Glomerular endothelial cell (primary cell): ENCODE results near the gene ZNF783. TPM values are rescaled to one million over a fixed set of nuclear protein-coding genes. Genes with fewer than 3 reads are reported as not detected.
"Not testable (repeated sequence)": the region's sequence is repeated elsewhere in the genome, so short reads cannot be mapped to it uniquely, and the experiment has no call there.

ENCODE experiments used
- DNase-seq: peaks from one replicate; pipeline ENCODE4 v3.0.0-alpha.2; 2011; ENCODE audit warnings: low read depth, low spot score; ENCODE audit errors: extremely low read depth
- total RNA-seq: library from RNA; depleted of rRNA; stranded (reverse); fragments of >200 nt; gene quantifications from 2 replicates; pipeline ENCODE4 v1.2.3, GENCODE V29; 2015

The ZNF783 gene
- total RNA-seq, 1 donor from 2014 or later, result 12.1 TPM

DNA sequence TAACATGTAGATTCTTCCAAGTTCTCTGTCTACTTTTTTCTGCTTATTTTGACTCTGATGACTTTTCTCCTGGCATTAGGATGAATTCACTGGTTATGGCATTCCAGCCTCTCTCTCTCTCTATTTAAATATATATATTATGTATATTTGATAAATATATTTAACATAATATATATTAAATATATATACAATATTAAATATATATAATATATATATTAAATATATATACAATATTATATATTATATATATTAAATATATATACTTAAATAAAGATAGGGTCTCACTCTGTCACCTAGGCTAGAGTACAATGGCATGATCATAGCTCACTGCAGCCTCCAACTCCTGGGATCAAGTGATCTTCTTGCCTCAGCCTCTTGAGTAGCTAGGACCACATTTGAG, 60.7 kb downstream of the ZNF783 start:
- DNase-seq, result no peak

DNA sequence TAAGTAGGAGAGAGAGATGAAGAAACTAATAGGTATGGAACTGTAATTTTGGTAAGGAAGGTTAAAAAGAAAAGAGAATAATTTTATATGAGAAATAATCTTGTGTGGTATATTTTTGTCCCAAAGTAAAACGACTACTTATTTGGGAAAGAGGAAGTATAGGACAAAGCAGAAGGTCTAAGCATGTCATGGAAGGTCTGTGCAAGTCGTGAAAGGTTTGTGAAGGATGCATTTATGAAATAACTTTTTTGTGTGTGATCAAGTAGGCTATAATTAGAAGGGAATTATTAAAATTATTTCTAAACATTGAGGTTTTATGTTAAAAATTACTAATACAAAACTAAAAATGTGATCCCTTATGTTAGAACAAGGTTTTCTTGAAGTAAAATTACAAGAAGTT, 63.3 kb downstream of the ZNF783 start:
- DNase-seq, result no peak

- DNase-seq, result no peak
These were observed 67.3 kb downstream of the ZNF783 start for GRCh38 chr7:149329265-149329664.

GRCh38 chr7:149329766-149330334, 67.9 kb downstream of the ZNF783 start:
- DNase-seq, result no peak

- DNase-seq, result no peak
These were observed 69.0 kb downstream of the ZNF783 start for GRCh38 chr7:149330914-149331567.

- DNase-seq, result not testable (repeated sequence)
These were observed 70.8 kb downstream of the ZNF783 start for GRCh38 chr7:149332602-149333320.

DNA sequence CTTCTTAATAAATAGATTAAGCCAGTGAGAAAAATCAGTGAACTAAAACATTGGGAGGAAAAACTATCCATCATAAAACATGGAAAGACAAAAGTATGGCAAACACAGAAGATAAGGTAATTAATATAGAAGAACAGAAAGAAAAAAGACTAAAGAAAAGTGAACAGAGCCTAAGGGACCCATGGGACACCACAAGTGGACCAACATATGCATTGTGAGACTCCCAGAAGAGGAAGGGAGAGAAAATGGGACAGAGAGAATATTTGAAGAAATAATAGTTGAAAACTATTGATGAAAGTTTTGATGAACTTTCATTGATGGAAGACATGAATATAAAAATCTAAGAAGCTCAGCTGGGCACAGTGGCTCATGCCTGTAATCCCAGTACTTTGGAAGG, 71.3 kb downstream of the ZNF783 start:
- DNase-seq, result no peak

DNA sequence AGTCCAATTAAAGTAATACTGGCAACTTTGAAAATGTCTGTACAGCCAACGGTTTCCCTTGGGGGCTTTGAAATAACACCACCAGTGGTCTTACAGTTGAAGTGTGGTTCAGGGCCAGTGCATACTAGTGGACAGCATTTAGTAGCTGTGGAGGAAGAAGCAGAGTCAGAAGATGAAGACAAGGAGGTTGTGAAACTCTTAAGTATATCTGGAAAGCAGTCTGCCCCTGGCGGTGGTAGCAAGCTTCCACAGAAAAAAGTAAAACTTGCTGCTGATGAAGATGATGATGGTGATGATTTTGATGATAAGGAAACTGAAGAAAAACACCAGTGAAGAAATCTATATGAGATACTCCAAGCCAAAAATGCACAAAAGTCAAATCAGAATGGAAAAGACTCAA, 72.2 kb downstream of the ZNF783 start:
- DNase-seq, result no peak

Other genes with a start within 250 kb of the ZNF783 start
- 324 and 327 TPM in 2 replicates for gene PDIA4, start 233.7 kb upstream of the ZNF783 start, total RNA-seq
- 7.8 and 7.9 TPM in 2 replicates for gene ZNF786, start 171.5 kb upstream of the ZNF783 start, total RNA-seq
- gene ZNF425, start 135.9 kb upstream of the ZNF783 start, total RNA-seq, result 1.4 and 1.6 TPM in 2 replicates
- gene ZNF398, start 114.7 kb upstream of the ZNF783 start, total RNA-seq, result 12.3 and 13.8 TPM in 2 replicates
- 33.3 and 34.4 TPM in 2 replicates for gene ZNF282, start 66.7 kb upstream of the ZNF783 start, total RNA-seq
- 2.7 and 5.6 TPM in 2 replicates for gene ZNF212, start 22.5 kb upstream of the ZNF783 start, total RNA-seq
- 14.3 and 14.9 TPM in 2 replicates for gene ZNF777, start 198.9 kb downstream of the ZNF783 start, total RNA-seq
- gene ZNF746, start 235.6 kb downstream of the ZNF783 start, total RNA-seq, result 17.3 and 25.0 TPM in 2 replicates